SK-N-SH (cell line): ENCODE measurements around the gene CSNK2A1. TPM values are rescaled to one million over a fixed set of nuclear protein-coding genes. Genes with fewer than 3 reads are reported as not detected.

Experiments
- CTCF ChIA-PET: fragments of 300-600, 350-600 bp; formaldehyde crosslinking; extraction: SDS; loops from one replicate; lab custom pipeline; 2021; lab: Yijun Ruan, JAX
- POLR2A ChIA-PET: fragments of 350-600 bp; sonication (Branson Sonifier 250); formaldehyde crosslinking; extraction: SDS; loops from one replicate; lab custom pipeline; 2020; ENCODE audit warnings: antibody characterized with exemption, inconsistent platforms; lab: Yijun Ruan, JAX
- DNase-seq: peaks from one replicate; pipeline ENCODE4 v3.0.0; 2012
- H2AFZ ChIP-seq: fragments of 200-600 bp; sonication (generic); 2 replicates; pipeline ENCODE4 v1.8.1; 2016; ENCODE audit warnings: antibody characterized with exemption, mild to moderate bottlenecking, low read depth
- H3F3A ChIP-seq: fragments of 200-600 bp; sonication (generic); replicated peaks from 2 replicates; pipeline ENCODE3; 2016; ENCODE audit warnings: antibody characterized with exemption, mild to moderate bottlenecking; ENCODE audit not compliant: insufficient read depth
- H3K27ac ChIP-seq, 2 experiments: fragments of 200-500 bp in 1 of 2; fragments of 200-600 bp in 1 of 2; sonication (Bioruptor generic) in 1 of 2; sonication (generic), shearing (Covaris generic) in 1 of 2; 2 replicates each; pipeline versions ENCODE4 v1.5.1 to v1.6.1; 2014 to 2016; ENCODE audit warnings: low read depth in 2 of 2, inconsistent platforms in 1 of 2, low read length in 1 of 2, mild to moderate bottlenecking in 1 of 2, mixed read lengths in 1 of 2
- H3K27me3 ChIP-seq: fragments of 200-600 bp; sonication (generic), shearing (Covaris generic); 2 replicates; pipeline ENCODE4 v1.6.1; 2016; ENCODE audit warnings: mixed run types; ENCODE audit not compliant: insufficient read depth
- H3K36me3 ChIP-seq, 2 experiments: fragments of 200-500 bp in 1 of 2; fragments of 200-600 bp in 1 of 2; sonication (Bioruptor generic) in 1 of 2; sonication (generic) in 1 of 2; replicated peaks in 1 of 2; 2 replicates each; pipeline versions ENCODE3 to v1.5.1; 2014 to 2016; ENCODE audit warnings: low read length in 1 of 2, mild to moderate bottlenecking in 1 of 2; ENCODE audit not compliant: insufficient read depth in 2 of 2, control insufficient read depth in 1 of 2
- H3K4me1 ChIP-seq, 2 experiments: fragments of 200-500 bp in 1 of 2; fragments of 200-600 bp in 1 of 2; sonication (Bioruptor generic) in 1 of 2; sonication (generic), shearing (Covaris generic) in 1 of 2; 2 replicates each; pipeline versions ENCODE4 v1.5.1 to v1.6.1; 2014 to 2016; ENCODE audit warnings: low read depth in 1 of 2, low read length in 1 of 2, mixed run types in 1 of 2; ENCODE audit not compliant: insufficient read depth in 2 of 2, control insufficient read depth in 1 of 2
- H3K4me2 ChIP-seq: fragments of 200-600 bp; sonication (generic), shearing (Covaris generic); 2 replicates; pipeline ENCODE4 v1.6.1; 2017; ENCODE audit warnings: mixed run types
- H3K4me3 ChIP-seq, 2 experiments: fragments of 200-500 bp in 1 of 2; fragments of 200-600 bp in 1 of 2; sonication (Bioruptor generic) in 1 of 2; sonication (generic), shearing (Covaris generic) in 1 of 2; 2 replicates each; pipeline versions ENCODE4 v1.5.1 to v1.8.1; 2014 to 2016; ENCODE audit warnings: low read depth in 2 of 2, inconsistent platforms in 1 of 2, low read length in 1 of 2, mild to moderate bottlenecking in 1 of 2, mixed read lengths in 1 of 2, moderate library complexity in 1 of 2
- H3K79me2 ChIP-seq: fragments of 200-600 bp; sonication (generic); 2 replicates; pipeline ENCODE4 v1.8.1; 2017; ENCODE audit warnings: mild to moderate bottlenecking; ENCODE audit not compliant: insufficient read depth
- H3K9ac ChIP-seq: fragments of 200-600 bp; sonication (generic); 2 replicates; pipeline ENCODE4 v1.6.1; 2017; ENCODE audit warnings: mixed run types
- H3K9me2 ChIP-seq: fragments of 200-600 bp; sonication (generic); 2 replicates; pipeline ENCODE4 v1.6.1; 2017; ENCODE audit warnings: mixed run types
- H3K9me3 ChIP-seq: fragments of 200-600 bp; sonication (generic); 2 replicates; pipeline ENCODE4 v1.6.1; 2017; ENCODE audit warnings: mixed run types, mild to moderate bottlenecking, moderate library complexity
- H4K20me1 ChIP-seq: fragments of 200-600 bp; sonication (generic); 2 replicates; pipeline ENCODE4 v1.6.1; 2017; ENCODE audit warnings: mild to moderate bottlenecking, mixed run types; ENCODE audit not compliant: insufficient read depth
- CHD2 ChIP-seq: fragments of 150-350 bp; IDR thresholded peaks from 2 replicates; pipeline ENCODE4 v1.6.1; 2018; ENCODE audit warnings: low read length; ENCODE audit not compliant: partially characterized antibody
- EP300 ChIP-seq, 2 experiments: IDR thresholded peaks; 2 replicates each; pipeline versions ENCODE4 v1.4.0 to v1.6.1; 2012; ENCODE audit warnings: borderline replicate concordance in 1 of 2, low read depth in 1 of 2, low read length in 1 of 2
- EZH2phosphoT487 ChIP-seq: fragments of 200-600 bp; sonication (generic); IDR thresholded peaks from 2 replicates; pipeline ENCODE4 v1.6.1; 2017; ENCODE audit warnings: low read depth, mixed run types, mild to moderate bottlenecking, antibody characterized with exemption, moderate library complexity, borderline replicate concordance
- FOSL2 ChIP-seq: IDR thresholded peaks from 2 replicates; pipeline ENCODE4 v1.4.0; 2012; ENCODE audit warnings: low read depth, mild to moderate bottlenecking, moderate library complexity, borderline replicate concordance
- FOXJ3 ChIP-seq: sonication (generic); formaldehyde crosslinking; IDR thresholded peaks from 2 replicates; pipeline ENCODE4 v1.5.1; 2020; ENCODE audit warnings: mild to moderate bottlenecking, missing genetic modification reagents
- FOXM1 ChIP-seq: IDR thresholded peaks from 2 replicates; pipeline ENCODE4 v1.4.0; 2012; ENCODE audit warnings: low read depth, mild to moderate bottlenecking
- GATA2 ChIP-seq: sonication (generic); formaldehyde crosslinking; IDR thresholded peaks from 2 replicates; pipeline ENCODE4 v1.5.0; 2020; ENCODE audit warnings: mild to moderate bottlenecking, missing genetic modification reagents
- MXI1 ChIP-seq: IDR thresholded peaks from 2 replicates; pipeline ENCODE4 v1.6.1; 2012; ENCODE audit warnings: mild to moderate bottlenecking, low read depth, low read length, improper control_type of control experiment
- POLR2AphosphoS5 ChIP-seq: IDR thresholded peaks from 2 replicates; pipeline ENCODE4 v1.6.1; 2012; ENCODE audit warnings: low read depth, low read length
- RAD21 ChIP-seq: IDR thresholded peaks from 2 replicates; pipeline ENCODE4 v1.6.1; 2012; ENCODE audit warnings: mild to moderate bottlenecking, low read length
- RFX5 ChIP-seq: IDR thresholded peaks from 2 replicates; pipeline ENCODE4 v1.6.1; 2012; ENCODE audit warnings: mild to moderate bottlenecking, improper control_type of control experiment, low read length
- SIN3A ChIP-seq: IDR thresholded peaks from 2 replicates; pipeline ENCODE4 v1.6.1; 2012; ENCODE audit warnings: low read depth, mild to moderate bottlenecking, low read length, moderate library complexity, borderline replicate concordance
- YY1 ChIP-seq: IDR thresholded peaks from 2 replicates; pipeline ENCODE4 v1.4.0; 2012; ENCODE audit warnings: low read depth, mild to moderate bottlenecking
- WGBS: methylation state at CpG from one replicate; pipeline ENCODE4 v1.1.6; 2017; ENCODE audit warnings: low lambda C conversion rate; 5-methylcytosine and 5-hydroxymethylcytosine counted together
- polyA plus RNA-seq, 3 experiments: library from polyadenylated mRNA; depleted of rRNA; stranded (reverse); fragments of >200 nt; gene quantifications; 2 replicates each; pipeline ENCODE4 v1.2.3, GENCODE V29; 2012
- TF ChIP-seq, protein P1 (sequence below): IDR thresholded peaks from 2 replicates; pipeline ENCODE4 v1.6.1; 2012; ENCODE audit warnings: mild to moderate bottlenecking, low read depth, low read length, moderate library complexity
- TF ChIP-seq, protein P2 (sequence below): IDR thresholded peaks from 2 replicates; pipeline ENCODE4 v1.4.0; 2012; ENCODE audit warnings: low read depth, borderline replicate concordance

The CSNK2A1 gene
- polyA plus RNA-seq, 1 of the 3 experiments (the other 2 are of a cell fraction), result 61.9 TPM

DNA sequence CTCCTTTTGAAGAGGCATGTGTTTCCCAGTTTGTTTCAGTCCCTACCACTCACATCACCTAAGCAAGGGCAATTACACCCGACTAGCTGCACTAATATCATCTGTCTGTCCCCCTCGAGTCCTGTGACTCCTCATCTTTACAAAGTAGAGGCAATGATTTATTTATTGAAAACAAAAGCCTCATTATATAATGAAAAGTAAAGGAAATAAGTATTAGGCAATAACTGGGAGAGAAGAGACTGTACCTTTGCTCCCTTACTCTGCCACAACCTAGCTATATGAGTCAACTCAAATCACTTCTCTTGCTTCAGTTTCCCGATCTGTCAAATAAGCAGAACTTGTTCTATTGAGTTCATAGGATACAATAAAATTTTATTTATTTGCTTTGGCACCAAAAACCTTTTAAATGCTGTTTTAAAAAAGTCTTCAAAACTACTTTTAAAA lies 38.9 kb downstream of the CSNK2A1 start:
- Histone ChIP-seq H3K4me2 (no peak overlapping the region), H3K27me3 (no peaks in the 10 kb centered on the region), H4K20me1 (peaks cover 36% of the 10 kb centered on the region), H3K79me2 (peaks cover 40% of the 10 kb centered on the region), H3K9me3 (no peaks in the 10 kb centered on the region), H3K9me2 (no peaks in the 10 kb centered on the region), H2AFZ (no peak overlapping the region), H3K9ac (no peak overlapping the region), H3K36me3 (peaks cover 47 to 59% of the 10 kb centered on the region in 2 experiments), H3K27ac (no peak overlapping the region), H3F3A (no peaks in the 10 kb centered on the region), H3K4me1 (peaks cover 0 to 8% of the 10 kb centered on the region in 2 experiments; a peak in 2 of 4 replicates), H3K4me3 (no peak overlapping the region)
- ChIA-PET POLR2A (no interaction called here), CTCF (interaction anchor here (1.0 to 2.4 kb wide), 3 partner anchors 10 to 224 kb away, joined by 3 to 9 read pairs (median 3); no protein-coding TSS in a partner anchor)
- no peak for TF ChIP-seq EP300 (IDR thresholded peaks at IDR 0.05; ENCODE audit: borderline replicate concordance in 1 of 2, low read depth in 1 of 2, low read length in 1 of 2)
- TF ChIP-seq, protein P1, sequence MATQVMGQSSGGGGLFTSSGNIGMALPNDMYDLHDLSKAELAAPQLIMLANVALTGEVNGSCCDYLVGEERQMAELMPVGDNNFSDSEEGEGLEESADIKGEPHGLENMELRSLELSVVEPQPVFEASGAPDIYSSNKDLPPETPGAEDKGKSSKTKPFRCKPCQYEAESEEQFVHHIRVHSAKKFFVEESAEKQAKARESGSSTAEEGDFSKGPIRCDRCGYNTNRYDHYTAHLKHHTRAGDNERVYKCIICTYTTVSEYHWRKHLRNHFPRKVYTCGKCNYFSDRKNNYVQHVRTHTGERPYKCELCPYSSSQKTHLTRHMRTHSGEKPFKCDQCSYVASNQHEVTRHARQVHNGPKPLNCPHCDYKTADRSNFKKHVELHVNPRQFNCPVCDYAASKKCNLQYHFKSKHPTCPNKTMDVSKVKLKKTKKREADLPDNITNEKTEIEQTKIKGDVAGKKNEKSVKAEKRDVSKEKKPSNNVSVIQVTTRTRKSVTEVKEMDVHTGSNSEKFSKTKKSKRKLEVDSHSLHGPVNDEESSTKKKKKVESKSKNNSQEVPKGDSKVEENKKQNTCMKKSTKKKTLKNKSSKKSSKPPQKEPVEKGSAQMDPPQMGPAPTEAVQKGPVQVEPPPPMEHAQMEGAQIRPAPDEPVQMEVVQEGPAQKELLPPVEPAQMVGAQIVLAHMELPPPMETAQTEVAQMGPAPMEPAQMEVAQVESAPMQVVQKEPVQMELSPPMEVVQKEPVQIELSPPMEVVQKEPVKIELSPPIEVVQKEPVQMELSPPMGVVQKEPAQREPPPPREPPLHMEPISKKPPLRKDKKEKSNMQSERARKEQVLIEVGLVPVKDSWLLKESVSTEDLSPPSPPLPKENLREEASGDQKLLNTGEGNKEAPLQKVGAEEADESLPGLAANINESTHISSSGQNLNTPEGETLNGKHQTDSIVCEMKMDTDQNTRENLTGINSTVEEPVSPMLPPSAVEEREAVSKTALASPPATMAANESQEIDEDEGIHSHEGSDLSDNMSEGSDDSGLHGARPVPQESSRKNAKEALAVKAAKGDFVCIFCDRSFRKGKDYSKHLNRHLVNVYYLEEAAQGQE, result no peak
- no peak for TF ChIP-seq SIN3A
- no peak for TF ChIP-seq CHD2
- TF ChIP-seq POLR2AphosphoS5, result no peak
- TF ChIP-seq FOXM1, result no peak
- no peak for TF ChIP-seq MXI1
- 89% methylated on average over 3 of the region's 3 CpGs for WGBS
- no peak for DNase-seq

DNA sequence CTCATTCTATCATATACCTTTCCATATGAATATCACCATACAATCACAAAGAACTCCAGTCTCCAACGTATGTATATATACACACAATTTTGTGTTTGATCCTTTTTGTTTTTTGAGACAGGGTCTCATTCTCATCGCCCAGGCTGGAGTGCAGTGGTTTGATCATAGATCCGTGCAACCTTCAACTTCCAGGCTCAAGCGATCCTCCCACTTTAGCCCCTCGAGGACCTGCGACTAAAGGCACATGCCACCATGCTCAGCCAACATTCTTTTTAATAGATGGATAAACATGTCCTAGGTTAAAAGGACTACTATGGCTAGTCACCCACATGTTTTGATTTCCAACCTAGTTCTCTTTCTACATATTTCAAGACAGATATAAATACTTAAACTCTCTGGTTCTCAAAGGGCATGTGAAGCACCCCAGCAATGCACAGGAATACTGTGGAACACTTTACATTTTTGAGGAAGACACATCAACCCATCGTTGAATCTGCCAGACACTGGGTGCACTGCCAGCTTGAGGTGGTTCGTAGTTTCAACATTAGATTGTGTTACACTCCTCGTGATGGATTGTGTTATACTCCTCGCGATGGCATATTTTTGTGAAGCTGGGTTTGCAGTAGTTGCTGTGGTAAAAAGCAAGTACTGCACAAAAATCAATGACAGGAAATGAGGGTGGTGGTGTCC lies 40.4 kb downstream of the CSNK2A1 start:
- no peaks in the 10 kb centered on the region for H3F3A ChIP-seq
- H3K4me1 ChIP-seq, result peaks cover 0 to 2% of the 10 kb centered on the region in 2 experiments; a peak in 1 of 4 replicates
- H3K4me2 ChIP-seq, result no peak overlapping the region
- peaks cover 49 to 74% of the 10 kb centered on the region in 2 experiments for H3K36me3 ChIP-seq
- no peaks in the 10 kb centered on the region for H3K9me2 ChIP-seq
- no peaks in the 10 kb centered on the region for H3K9me3 ChIP-seq
- 94% methylated on average over 11 of the region's 11 CpGs for WGBS
- no peak overlapping the region for H3K27ac ChIP-seq
- H3K9ac ChIP-seq, result no peak overlapping the region
- ChIA-PET CTCF (interaction anchor here (2.4 kb wide), 1 partner anchor 143 kb away, joined by 9 read pairs; no protein-coding TSS in a partner anchor), POLR2A (no interaction called here)
- no peak for DNase-seq
- peaks cover 26% of the 10 kb centered on the region for H3K79me2 ChIP-seq
- no peaks in the 10 kb centered on the region for H3K27me3 ChIP-seq
- no peak overlapping the region for H2AFZ ChIP-seq
- no peak overlapping the region for H3K4me3 ChIP-seq
- H4K20me1 ChIP-seq, result peaks cover 21% of the 10 kb centered on the region
- TF ChIP-seq YY1 (no peak), RAD21 (no peak), FOXM1 (no peak), EZH2phosphoT487 (no peak), CHD2 (no peak), FOXJ3 (no peak), RFX5 (no peak), MXI1 (no peak), GATA2 (no peak), FOSL2 (no peak)
- TF ChIP-seq, protein P2, sequence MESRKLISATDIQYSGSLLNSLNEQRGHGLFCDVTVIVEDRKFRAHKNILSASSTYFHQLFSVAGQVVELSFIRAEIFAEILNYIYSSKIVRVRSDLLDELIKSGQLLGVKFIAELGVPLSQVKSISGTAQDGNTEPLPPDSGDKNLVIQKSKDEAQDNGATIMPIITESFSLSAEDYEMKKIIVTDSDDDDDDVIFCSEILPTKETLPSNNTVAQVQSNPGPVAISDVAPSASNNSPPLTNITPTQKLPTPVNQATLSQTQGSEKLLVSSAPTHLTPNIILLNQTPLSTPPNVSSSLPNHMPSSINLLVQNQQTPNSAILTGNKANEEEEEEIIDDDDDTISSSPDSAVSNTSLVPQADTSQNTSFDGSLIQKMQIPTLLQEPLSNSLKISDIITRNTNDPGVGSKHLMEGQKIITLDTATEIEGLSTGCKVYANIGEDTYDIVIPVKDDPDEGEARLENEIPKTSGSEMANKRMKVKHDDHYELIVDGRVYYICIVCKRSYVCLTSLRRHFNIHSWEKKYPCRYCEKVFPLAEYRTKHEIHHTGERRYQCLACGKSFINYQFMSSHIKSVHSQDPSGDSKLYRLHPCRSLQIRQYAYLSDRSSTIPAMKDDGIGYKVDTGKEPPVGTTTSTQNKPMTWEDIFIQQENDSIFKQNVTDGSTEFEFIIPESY, result no peak
- TF ChIP-seq, protein P1, result no peak
